Measurements from ENCODE around the gene FGF12. TPM values are rescaled to one million over a fixed set of nuclear protein-coding genes. Genes with fewer than 3 reads are reported as not detected.

FGF12 gene
- polyA plus RNA-seq, 3 donors = not detected

DNA sequence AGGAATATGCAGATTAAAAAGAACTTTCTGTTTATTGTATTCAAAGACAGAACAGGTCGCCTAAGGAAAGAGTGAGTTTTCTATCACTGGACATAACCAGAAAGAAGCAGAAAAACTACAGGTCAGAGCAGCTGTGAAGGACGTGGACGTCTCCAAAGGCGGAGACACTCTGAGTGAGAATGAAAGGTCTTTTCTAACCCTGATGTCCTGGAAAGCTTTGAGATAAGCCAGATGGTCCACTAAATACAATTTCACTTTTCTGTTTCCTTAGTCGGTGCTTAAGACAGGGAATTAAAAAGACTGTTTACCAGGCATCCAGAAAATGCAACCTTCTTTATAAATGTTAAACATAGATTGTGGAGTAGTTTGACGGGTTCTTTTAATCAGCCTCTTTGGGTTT lies 360.4 kb downstream of the FGF12 start:
- H3K4me1 ChIP-seq (ENCODE audit: control insufficient read depth in 1 of 2, insufficient read depth in 2 of 2, low read length in 2 of 2) = no peaks in the 10 kb centered on the region
- no peak overlapping the region for H3K9ac ChIP-seq (ENCODE audit: insufficient read depth, low read length, poor library complexity, severe bottlenecking)
- no peak overlapping the region for H3K4me2 ChIP-seq (replicated peaks; ENCODE audit: extremely low read depth, low read length, poor library complexity, severe bottlenecking)
- Mint-ChIP-seq H3K36me3 (no peaks in the 10 kb centered on the region), H3K4me1 (no peaks in the 10 kb centered on the region), H3K9me3 (peaks cover 0 to 2% (median 0%) of the 10 kb centered on the region in 7 donors), H3K27me3 (ENCODE audit: low read depth in 3 of 3) (peaks cover 0 to 2% (median 0%) of the 10 kb centered on the region in 3 donors), H3K4me3 (no peak overlapping the region), H3K27ac (no peak overlapping the region)
- no peaks in the 10 kb centered on the region for H4K20me1 ChIP-seq (ENCODE audit: insufficient read depth, low read length)
- no peak overlapping the region for H2AFZ ChIP-seq (ENCODE audit: insufficient read depth, low read depth, low read length, poor library complexity, severe bottlenecking)
- no peaks in the 10 kb centered on the region for H3K36me3 ChIP-seq (replicated peaks in 1 of 2; ENCODE audit: control insufficient read depth in 1 of 2, insufficient read depth in 2 of 2, low read length in 2 of 2)
- no peak overlapping the region for H3K4me3 ChIP-seq (replicated peaks in 1 of 3; ENCODE audit: low read depth in 2 of 3, low read length in 3 of 3)
- H3K79me2 ChIP-seq (ENCODE audit: insufficient read depth, low read length) = no peaks in the 10 kb centered on the region
- 100% methylated on average over 3 of the region's 6 CpGs for WGBS (ENCODE audit: insufficient coverage)
- no peaks in the 10 kb centered on the region for H3K9me3 ChIP-seq (replicated peaks in 1 of 2; ENCODE audit: control insufficient read depth in 1 of 2, insufficient read depth in 1 of 2, low read length in 2 of 2)
- intact Hi-C loops (cut with micrococcal nuclease) = no loop called here
- no peaks in the 10 kb centered on the region for H3K27me3 ChIP-seq (ENCODE audit: control insufficient read depth in 2 of 2, insufficient read depth in 2 of 2, low read length in 2 of 2)
- DNase-seq = no peak
- no peak overlapping the region for H3K27ac ChIP-seq (ENCODE audit: low read depth in 1 of 2, low read length in 2 of 2)
- no peak for TF ChIP-seq CTCF (IDR thresholded peaks at IDR 0.05)

DNA sequence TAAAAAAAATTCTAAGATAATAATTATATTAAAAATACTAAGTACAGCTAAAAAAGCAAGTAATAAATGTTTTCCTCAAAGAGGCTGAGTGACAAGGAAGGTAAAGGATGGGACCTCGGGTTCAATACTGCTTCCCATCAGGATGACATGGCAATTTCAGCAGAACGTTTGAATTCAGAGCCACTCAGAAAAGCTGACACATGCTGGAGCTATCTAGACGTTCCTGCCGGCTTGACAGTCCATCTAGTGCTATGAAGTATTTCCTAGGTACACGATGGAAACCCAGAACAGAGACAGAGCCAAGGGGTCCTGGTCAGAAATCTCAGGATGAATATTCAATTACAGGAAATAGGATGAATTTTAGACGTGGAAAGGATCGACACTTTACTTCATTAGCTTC lies 361.8 kb downstream of the FGF12 start:
- Mint-ChIP-seq H3K4me3 (no peak overlapping the region), H3K4me1 (no peaks in the 10 kb centered on the region), H3K36me3 (no peaks in the 10 kb centered on the region), H3K27me3 (ENCODE audit: low read depth in 3 of 3) (peaks cover 0 to 2% (median 0%) of the 10 kb centered on the region in 3 donors), H3K27ac (no peak overlapping the region), H3K9me3 (peaks cover 0 to 2% (median 0%) of the 10 kb centered on the region in 7 donors)
- Histone ChIP-seq H2AFZ (ENCODE audit: insufficient read depth, low read depth, low read length, poor library complexity, severe bottlenecking) (no peak overlapping the region), H3K4me1 (ENCODE audit: control insufficient read depth in 1 of 2, insufficient read depth in 2 of 2, low read length in 2 of 2) (no peaks in the 10 kb centered on the region), H3K79me2 (ENCODE audit: insufficient read depth, low read length) (no peaks in the 10 kb centered on the region), H3K9me3 (replicated peaks in 1 of 2; ENCODE audit: control insufficient read depth in 1 of 2, insufficient read depth in 1 of 2, low read length in 2 of 2) (no peaks in the 10 kb centered on the region), H3K4me2 (replicated peaks; ENCODE audit: extremely low read depth, low read length, poor library complexity, severe bottlenecking) (no peak overlapping the region), H3K9ac (ENCODE audit: insufficient read depth, low read length, poor library complexity, severe bottlenecking) (no peak overlapping the region), H4K20me1 (ENCODE audit: insufficient read depth, low read length) (no peaks in the 10 kb centered on the region), H3K27ac (ENCODE audit: low read depth in 1 of 2, low read length in 2 of 2) (no peak overlapping the region), H3K27me3 (ENCODE audit: control insufficient read depth in 2 of 2, insufficient read depth in 2 of 2, low read length in 2 of 2) (no peaks in the 10 kb centered on the region), H3K36me3 (replicated peaks in 1 of 2; ENCODE audit: control insufficient read depth in 1 of 2, insufficient read depth in 2 of 2, low read length in 2 of 2) (no peaks in the 10 kb centered on the region), H3K4me3 (replicated peaks in 1 of 3; ENCODE audit: low read depth in 2 of 3, low read length in 3 of 3) (no peak overlapping the region)
- intact Hi-C loops (cut with micrococcal nuclease) = no loop called here
- TF ChIP-seq CTCF (IDR thresholded peaks at IDR 0.05) = no peak
- WGBS (ENCODE audit: insufficient coverage) = 68% methylated on average over 7 of the region's 7 CpGs
- no peak for DNase-seq

All from CD14-positive monocyte (primary cell).